ENCODE measurements around the gene KCNJ2. TPM values are rescaled to one million over a fixed set of nuclear protein-coding genes. Genes with fewer than 3 reads are reported as not detected.

The KCNJ2 gene
- total RNA-seq, 1 donor, result 0.27 TPM

- DNase-seq (ENCODE audit: low read depth in 2 of 3, low spot score in 2 of 3), result no peak
These were observed 32.6 kb downstream of the KCNJ2 start for GRCh38 chr17:70201872-70202419.

- DNase-seq (ENCODE audit: low read depth in 2 of 3, low spot score in 2 of 3), result no peak
These were observed 33.5 kb downstream of the KCNJ2 start for GRCh38 chr17:70202840-70203239.

- DNase-seq (ENCODE audit: low read depth in 2 of 3, low spot score in 2 of 3), result no peak
These were observed 35.1 kb downstream of the KCNJ2 start for GRCh38 chr17:70204431-70204830.

GRCh38 chr17:70205401-70205800, 36.1 kb downstream of the KCNJ2 start:
- peak in 1 of 3 donors; percentile 26 for DNase-seq (ENCODE audit: low read depth in 2 of 3, low spot score in 2 of 3)

GRCh38 chr17:70206361-70207010, 37.2 kb downstream of the KCNJ2 start:
- DNase-seq (ENCODE audit: low read depth in 2 of 3, low spot score in 2 of 3), result peak in 1 of 3 donors; percentile 9

- DNase-seq (ENCODE audit: low read depth in 2 of 3, low spot score in 2 of 3), result no peak
These were observed 37.9 kb downstream of the KCNJ2 start for GRCh38 chr17:70207184-70207583.

- DNase-seq (ENCODE audit: low read depth in 2 of 3, low spot score in 2 of 3), result no peak
These were observed 38.9 kb downstream of the KCNJ2 start for GRCh38 chr17:70208080-70208794.

- DNase-seq (ENCODE audit: low read depth in 2 of 3, low spot score in 2 of 3), result no peak
These were observed 39.7 kb downstream of the KCNJ2 start for GRCh38 chr17:70208825-70209555.

- no peak for DNase-seq (ENCODE audit: low read depth in 2 of 3, low spot score in 2 of 3)
These were observed 46.3 kb downstream of the KCNJ2 start for GRCh38 chr17:70215656-70216055.

- peak in 1 of 3 donors; percentile 31 for DNase-seq (ENCODE audit: low read depth in 2 of 3, low spot score in 2 of 3)
These were observed 48.2 kb downstream of the KCNJ2 start for GRCh38 chr17:70217571-70217970.

- no peak for DNase-seq (ENCODE audit: low read depth in 2 of 3, low spot score in 2 of 3)
These were observed 55.9 kb downstream of the KCNJ2 start for GRCh38 chr17:70225276-70225675.

Other genes with a start within 250 kb of the KCNJ2 start
- gene KCNJ16, start 94.3 kb upstream of the KCNJ2 start, total RNA-seq, result under 0.01 TPM

Measured in hematopoietic multipotent progenitor cell (in vitro differentiated cells).